ENCODE data around the gene MAFB. TPM values are rescaled to one million over a fixed set of nuclear protein-coding genes. Genes with fewer than 3 reads are reported as not detected.

MAFB gene
- total RNA-seq, 1 donor, result 1.5 TPM

DNA sequence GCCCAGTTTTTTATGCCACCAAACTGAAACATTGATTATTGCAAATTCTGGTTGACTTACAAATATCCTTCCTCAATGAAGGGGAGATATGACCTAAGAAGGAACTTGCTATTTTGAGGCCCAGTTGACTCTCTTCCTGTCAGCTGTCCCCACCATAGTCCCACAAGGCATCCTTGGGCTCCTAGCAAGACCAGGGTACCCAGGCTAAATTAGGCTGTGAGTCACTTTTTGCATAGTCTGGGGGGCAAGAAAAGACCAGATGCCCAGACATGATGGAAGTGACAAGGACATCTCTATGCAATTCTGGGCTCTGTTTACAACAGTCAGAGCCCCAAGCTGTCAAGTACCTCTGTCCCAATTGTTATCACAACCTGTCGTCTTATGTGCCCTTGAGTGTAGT is 31.8 kb upstream of the MAFB start:
- DNase-seq (ENCODE audit: low read depth), result no peak
- TF ChIP-seq, protein P1, sequence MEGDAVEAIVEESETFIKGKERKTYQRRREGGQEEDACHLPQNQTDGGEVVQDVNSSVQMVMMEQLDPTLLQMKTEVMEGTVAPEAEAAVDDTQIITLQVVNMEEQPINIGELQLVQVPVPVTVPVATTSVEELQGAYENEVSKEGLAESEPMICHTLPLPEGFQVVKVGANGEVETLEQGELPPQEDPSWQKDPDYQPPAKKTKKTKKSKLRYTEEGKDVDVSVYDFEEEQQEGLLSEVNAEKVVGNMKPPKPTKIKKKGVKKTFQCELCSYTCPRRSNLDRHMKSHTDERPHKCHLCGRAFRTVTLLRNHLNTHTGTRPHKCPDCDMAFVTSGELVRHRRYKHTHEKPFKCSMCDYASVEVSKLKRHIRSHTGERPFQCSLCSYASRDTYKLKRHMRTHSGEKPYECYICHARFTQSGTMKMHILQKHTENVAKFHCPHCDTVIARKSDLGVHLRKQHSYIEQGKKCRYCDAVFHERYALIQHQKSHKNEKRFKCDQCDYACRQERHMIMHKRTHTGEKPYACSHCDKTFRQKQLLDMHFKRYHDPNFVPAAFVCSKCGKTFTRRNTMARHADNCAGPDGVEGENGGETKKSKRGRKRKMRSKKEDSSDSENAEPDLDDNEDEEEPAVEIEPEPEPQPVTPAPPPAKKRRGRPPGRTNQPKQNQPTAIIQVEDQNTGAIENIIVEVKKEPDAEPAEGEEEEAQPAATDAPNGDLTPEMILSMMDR (IDR thresholded peaks at IDR 0.05; ENCODE audit: insufficient read depth, low read length), result no peak
- H3K4me3 ChIP-seq (ENCODE audit: low read depth, low read length), result no peak overlapping the region

- DNase-seq (ENCODE audit: low read depth), result no peak
- TF ChIP-seq, protein P1 (IDR thresholded peaks at IDR 0.05; ENCODE audit: insufficient read depth, low read length), result no peak
- no peak overlapping the region for H3K4me3 ChIP-seq (ENCODE audit: low read depth, low read length)
Observed at GRCh38 chr20:40720099-40720498, 31.1 kb upstream of the MAFB start.

DNA sequence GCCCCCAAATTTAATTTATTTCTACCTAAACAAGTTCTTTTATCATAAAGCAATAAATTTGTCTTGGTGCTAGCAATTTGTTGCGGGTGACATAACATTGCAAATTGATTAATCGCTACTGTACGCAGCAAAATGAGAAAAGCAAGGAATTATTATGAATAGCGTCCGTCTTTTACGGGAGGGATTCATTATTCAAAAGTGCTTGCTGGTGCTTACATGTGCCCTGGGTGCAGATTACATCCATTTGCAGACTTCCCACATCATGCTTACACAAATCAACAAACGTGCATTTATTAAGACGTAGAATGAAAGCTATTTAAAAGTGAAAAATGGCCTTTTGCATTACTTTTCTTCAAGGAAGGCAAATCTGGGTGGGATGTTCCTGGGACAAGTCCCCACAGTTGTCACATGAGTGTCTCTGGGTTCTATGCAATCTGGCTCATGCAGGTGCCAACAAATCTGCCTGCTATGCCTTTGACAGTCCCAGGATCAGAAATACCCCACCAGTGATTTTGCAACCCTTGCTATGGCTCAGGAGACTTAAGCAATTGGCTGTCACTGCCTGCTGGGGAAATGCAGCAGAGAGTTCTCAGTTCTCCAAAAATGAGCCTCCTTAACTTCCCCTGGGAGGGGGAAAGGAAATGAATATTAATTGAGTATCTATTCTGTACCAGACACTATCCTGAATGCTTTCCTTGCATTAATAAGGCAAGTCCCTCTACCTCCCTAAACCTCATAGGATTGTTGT is 30.1 kb upstream of the MAFB start:
- TF ChIP-seq, protein P1 (IDR thresholded peaks at IDR 0.05; ENCODE audit: insufficient read depth, low read length), result no peak
- DNase-seq (ENCODE audit: low read depth), result no peak
- no peak overlapping the region for H3K4me3 ChIP-seq (ENCODE audit: low read depth, low read length)

- TF ChIP-seq, protein P1 (IDR thresholded peaks at IDR 0.05; ENCODE audit: insufficient read depth, low read length), result no peak
- no peak for DNase-seq (ENCODE audit: low read depth)
- no peak overlapping the region for H3K4me3 ChIP-seq (ENCODE audit: low read depth, low read length)
Observed at GRCh38 chr20:40718214-40718977, 29.4 kb upstream of the MAFB start.

GRCh38 chr20:40717343-40717865 is 28.4 kb upstream of the MAFB start:
- no peak overlapping the region for H3K4me3 ChIP-seq (ENCODE audit: low read depth, low read length)
- no peak for DNase-seq (ENCODE audit: low read depth)

GRCh38 chr20:40715491-40715890 is 26.5 kb upstream of the MAFB start:
- DNase-seq (ENCODE audit: low read depth), result no peak
- no peak overlapping the region for H3K4me3 ChIP-seq (ENCODE audit: low read depth, low read length)
- TF ChIP-seq, protein P1 (IDR thresholded peaks at IDR 0.05; ENCODE audit: insufficient read depth, low read length), result no peak

More at GRCh38 chr20:40717343-40717865, 28.4 kb upstream of the MAFB start:
- TF ChIP-seq, protein P1 (IDR thresholded peaks at IDR 0.05; ENCODE audit: insufficient read depth, low read length), result no peak
